Measurements from ENCODE around the gene ERAP2.

Gene ERAP2

DNA sequence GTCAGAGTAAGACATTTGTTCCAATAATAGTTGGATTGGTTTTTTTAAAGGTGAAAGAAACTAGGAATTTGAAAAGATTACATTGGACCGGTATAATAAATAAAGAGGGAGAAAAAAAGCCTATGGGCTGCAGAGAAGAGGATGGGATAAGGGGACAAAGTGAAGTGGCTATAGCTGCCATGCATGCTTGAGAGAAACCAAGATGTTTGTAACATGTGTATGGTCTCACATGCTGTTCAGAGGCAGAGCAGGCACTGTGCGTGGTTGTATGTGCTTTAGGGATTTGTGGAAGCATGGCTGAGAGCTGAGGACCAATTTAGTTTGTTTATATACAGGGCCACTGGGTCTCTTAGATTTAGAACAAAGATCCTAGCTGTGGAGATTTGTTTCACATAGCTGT is 92.3 kb downstream of the ERAP2 start:
- TF ChIP-seq, protein P1, sequence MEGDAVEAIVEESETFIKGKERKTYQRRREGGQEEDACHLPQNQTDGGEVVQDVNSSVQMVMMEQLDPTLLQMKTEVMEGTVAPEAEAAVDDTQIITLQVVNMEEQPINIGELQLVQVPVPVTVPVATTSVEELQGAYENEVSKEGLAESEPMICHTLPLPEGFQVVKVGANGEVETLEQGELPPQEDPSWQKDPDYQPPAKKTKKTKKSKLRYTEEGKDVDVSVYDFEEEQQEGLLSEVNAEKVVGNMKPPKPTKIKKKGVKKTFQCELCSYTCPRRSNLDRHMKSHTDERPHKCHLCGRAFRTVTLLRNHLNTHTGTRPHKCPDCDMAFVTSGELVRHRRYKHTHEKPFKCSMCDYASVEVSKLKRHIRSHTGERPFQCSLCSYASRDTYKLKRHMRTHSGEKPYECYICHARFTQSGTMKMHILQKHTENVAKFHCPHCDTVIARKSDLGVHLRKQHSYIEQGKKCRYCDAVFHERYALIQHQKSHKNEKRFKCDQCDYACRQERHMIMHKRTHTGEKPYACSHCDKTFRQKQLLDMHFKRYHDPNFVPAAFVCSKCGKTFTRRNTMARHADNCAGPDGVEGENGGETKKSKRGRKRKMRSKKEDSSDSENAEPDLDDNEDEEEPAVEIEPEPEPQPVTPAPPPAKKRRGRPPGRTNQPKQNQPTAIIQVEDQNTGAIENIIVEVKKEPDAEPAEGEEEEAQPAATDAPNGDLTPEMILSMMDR (conservative IDR thresholded peaks at IDR 0.05; ENCODE audit: low read depth, low read length), result no peak
- peak; percentile 48 for DNase-seq (ENCODE audit: low read depth)
- H3K4me3 ChIP-seq (ENCODE audit: low read length), result peak overlapping the region; percentile 8
